Stimulated activated CD8-positive, alpha-beta memory T cell treated with anti-CD3 and anti-CD28 coated beads, Interleukin-2, amount 100 ng/mL, for 1 hour (primary cell): Measurements from ENCODE around the gene CTSA.

Experiments used
- DNase-seq, 2 donors: peaks; one replicate each; pipeline ENCODE4 v3.0.0-alpha.2; 2020; ENCODE audit warnings: low read depth in 2 of 2

The CTSA gene

DNA sequence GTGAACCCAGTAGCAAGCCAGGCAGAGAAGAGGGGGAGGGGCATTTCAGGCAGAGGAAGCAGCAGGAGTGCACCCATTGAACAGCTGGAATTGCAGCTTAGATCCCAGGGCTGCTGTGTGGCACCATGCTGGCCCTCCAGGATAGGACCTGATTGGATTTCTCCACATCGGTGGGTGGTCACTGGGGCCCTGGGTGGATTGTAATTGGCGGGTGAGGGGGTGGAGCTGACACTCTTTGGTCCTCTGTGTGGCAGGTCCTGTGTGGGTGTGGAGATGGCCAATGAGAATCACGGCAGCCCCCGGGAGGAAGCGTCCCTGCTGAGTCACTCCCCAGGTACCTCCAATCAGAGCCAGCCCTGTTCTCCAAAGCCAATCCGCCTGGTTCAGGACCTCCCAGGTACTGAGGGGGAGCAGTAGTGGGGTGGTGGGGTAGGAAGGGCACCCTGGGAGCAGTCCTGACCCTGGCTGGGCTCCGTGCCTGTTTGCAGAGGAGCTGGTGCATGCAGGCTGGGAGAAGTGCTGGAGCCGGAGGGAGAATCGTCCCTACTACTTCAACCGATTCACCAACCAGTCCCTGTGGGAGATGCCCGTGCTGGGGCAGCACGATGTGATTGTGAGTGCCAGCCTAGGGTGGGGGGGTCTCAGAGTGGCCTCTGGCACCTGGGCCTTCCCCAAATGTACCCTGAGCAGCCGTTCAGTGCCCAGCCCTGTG, 47.7 kb downstream of the CTSA start:
- DNase-seq, result no peak

DNA sequence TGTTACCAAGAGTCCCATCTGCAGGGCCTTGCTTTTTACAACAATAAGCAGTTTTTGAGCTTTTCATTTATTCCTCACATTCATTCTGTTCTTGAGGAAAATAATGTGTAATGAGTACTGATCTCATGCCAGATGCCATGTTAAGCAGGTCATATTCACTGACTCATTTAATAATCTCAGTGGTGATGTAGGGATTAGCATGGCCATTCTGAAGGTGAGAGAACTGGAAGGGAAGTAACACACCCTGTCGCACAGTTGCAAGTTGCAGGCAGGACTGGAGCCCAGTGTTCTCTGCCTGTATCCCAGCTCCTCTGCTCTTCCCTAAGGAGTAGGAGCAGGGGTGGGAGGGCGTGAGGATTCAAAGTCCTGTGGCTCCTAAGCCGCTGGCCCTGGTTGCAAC, 48.9 kb downstream of the CTSA start:
- no peak for DNase-seq

- no peak for DNase-seq
These were observed 49.3 kb downstream of the CTSA start for GRCh38 chr20:45940469-45940868.

DNA sequence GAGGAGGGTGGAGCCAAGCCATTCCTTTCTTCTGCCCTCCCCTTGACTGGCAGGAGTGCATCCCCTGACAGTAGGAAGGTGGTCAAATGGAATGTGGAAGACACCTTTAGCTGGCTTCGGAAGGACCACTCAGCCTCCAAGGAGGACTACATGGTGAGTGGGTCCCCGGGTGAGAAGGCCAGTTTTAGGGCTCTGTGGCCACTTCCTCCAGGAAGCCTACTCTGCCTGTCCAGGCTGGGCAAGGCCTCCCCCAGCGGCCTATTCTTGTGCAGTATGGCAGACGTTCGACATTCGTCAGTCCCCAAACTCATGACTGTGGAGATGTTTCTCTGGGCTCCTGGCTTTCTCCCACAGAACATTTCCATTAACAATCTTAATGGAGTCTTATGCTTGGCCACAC, 52.5 kb downstream of the CTSA start:
- no peak for DNase-seq

GRCh38 chr20:45944151-45944964, 53.2 kb downstream of the CTSA start:
- no peak for DNase-seq

DNA sequence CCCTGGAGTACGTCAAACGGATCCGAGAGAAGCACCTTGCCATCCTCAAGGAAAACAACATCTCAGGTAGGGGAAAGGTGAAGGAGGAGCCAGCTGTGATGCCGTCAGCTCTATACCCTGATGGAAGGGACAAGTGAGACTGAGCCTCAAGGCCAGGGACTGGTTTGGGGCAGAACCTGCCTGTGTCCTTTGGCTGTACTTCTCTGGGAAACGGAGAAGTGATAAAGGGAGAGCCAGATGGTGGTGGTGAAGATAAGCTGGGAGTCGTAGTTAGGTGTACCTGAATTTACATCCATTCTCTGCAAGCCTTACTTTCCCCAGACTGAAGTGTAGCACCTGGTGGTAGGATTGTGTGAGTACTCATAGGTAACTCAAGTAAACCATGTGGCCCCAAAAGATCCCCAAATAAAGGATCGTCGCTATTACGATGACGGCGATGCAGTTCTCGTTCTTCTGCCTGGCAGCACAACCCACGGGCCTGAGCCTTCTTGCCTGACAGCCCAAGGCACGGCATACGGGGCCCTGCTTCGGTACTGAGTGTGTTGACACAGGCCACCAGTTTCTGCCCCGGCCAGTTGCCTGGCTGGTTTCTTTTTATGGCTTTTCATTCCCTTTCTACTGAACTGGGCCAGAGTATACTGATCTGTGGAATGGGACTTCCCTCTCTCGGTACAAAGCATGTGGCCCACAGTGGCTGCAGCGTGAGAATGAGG, 54.0 kb downstream of the CTSA start:
- no peak for DNase-seq

GRCh38 chr20:45945678-45946148, 54.6 kb downstream of the CTSA start:
- no peak for DNase-seq

- peak; percentile 42 to 66 for DNase-seq
These were observed 55.2 kb downstream of the CTSA start for GRCh38 chr20:45946149-45946970.

GRCh38 chr20:45947110-45947866, 56.2 kb downstream of the CTSA start:
- DNase-seq, result no peak

DNA sequence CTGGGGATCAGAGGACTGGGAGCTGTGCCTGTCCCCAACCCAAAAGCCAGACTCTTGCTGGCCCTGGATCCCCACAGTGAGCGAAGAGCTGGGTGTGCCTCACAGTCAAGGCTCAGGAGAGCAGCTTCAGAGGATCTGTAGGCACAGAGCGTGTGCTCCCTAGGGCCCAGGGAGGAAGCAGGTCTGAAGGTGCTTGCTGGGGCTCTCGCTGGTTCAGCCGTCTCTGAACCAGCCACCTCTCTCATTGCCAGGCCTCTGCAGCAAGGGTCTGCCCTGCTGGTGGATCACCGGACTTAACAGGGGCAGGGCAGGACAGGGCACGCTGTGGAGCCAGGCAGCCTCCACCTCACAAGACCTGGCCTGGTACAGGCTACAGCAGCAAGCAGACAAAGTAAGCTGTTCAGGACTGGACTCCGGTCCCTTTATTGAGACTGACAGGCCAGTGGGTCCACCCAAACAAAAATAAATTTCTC, 57.2 kb downstream of the CTSA start:
- no peak for DNase-seq
